Measurements from ENCODE around the gene IRAK4. TPM values are rescaled to one million over a fixed set of nuclear protein-coding genes. Genes with fewer than 3 reads are reported as not detected.

IRAK4 gene
- total RNA-seq, 3 donors from 2014 or later, result 37.4 to 46.4 (median 38.7) TPM

GRCh38 chr12:43816168-43816567 is 57.4 kb downstream of the IRAK4 start:
- Histone ChIP-seq H3K36me3 (no peaks in the 10 kb centered on the region), H3K27me3 (no peaks in the 10 kb centered on the region), H3K27ac (no peak overlapping the region), H3K4me3 (no peak overlapping the region), H3K4me1 (no peaks in the 10 kb centered on the region), H3K9me3 (no peaks in the 10 kb centered on the region)
- TF ChIP-seq POLR2A (IDR thresholded peaks at IDR 0.05) (no peak), POLR2AphosphoS5 (IDR thresholded peaks at IDR 0.05) (no peak)
- TF ChIP-seq, protein P1, sequence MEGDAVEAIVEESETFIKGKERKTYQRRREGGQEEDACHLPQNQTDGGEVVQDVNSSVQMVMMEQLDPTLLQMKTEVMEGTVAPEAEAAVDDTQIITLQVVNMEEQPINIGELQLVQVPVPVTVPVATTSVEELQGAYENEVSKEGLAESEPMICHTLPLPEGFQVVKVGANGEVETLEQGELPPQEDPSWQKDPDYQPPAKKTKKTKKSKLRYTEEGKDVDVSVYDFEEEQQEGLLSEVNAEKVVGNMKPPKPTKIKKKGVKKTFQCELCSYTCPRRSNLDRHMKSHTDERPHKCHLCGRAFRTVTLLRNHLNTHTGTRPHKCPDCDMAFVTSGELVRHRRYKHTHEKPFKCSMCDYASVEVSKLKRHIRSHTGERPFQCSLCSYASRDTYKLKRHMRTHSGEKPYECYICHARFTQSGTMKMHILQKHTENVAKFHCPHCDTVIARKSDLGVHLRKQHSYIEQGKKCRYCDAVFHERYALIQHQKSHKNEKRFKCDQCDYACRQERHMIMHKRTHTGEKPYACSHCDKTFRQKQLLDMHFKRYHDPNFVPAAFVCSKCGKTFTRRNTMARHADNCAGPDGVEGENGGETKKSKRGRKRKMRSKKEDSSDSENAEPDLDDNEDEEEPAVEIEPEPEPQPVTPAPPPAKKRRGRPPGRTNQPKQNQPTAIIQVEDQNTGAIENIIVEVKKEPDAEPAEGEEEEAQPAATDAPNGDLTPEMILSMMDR (IDR thresholded peaks at IDR 0.05), result no peak
- intact Hi-C loops (cut with DNase I; ENCODE audit: low total_unique reads), result no loop called here
- no peak for DNase-seq (ENCODE audit: low spot score in 2 of 2)

DNA sequence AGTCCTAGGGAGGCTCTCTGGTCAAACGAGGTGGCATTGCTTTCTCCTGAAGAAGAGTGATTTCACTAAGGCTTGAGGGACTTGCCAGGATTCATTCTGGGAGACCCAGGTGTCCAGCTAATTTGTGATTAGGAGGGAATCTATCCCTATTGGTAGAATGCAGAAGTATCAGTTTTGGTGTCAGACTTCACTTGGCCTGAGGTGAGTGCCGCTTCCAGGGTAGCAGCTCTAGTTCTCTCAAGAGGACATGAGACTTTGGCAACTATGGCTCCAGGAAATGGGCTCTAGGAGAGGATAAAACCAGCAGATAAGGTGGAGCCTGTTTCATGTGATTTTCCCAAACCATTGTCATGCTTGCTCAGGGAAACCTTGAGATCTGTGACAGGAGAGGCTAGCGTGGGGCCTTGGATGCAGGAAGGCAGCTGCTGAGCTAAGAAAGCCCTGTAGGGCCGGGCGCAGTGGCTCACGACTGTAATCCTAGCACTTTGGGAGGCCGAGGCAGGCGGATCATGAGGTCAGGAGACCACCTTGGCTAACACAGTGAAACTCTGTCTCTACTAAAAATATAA is 65.5 kb downstream of the IRAK4 start:
- H3K9me3 ChIP-seq, result no peaks in the 10 kb centered on the region
- H3K4me1 ChIP-seq, result no peaks in the 10 kb centered on the region
- no peak for TF ChIP-seq POLR2A (IDR thresholded peaks at IDR 0.05)
- TF ChIP-seq, protein P1 (IDR thresholded peaks at IDR 0.05), result no peak
- no peak for TF ChIP-seq POLR2AphosphoS5 (IDR thresholded peaks at IDR 0.05)
- no peaks in the 10 kb centered on the region for H3K36me3 ChIP-seq
- intact Hi-C loops (cut with DNase I; ENCODE audit: low total_unique reads), result no loop called here
- DNase-seq (ENCODE audit: low spot score in 2 of 2), result no peak
- H3K4me3 ChIP-seq, result no peak overlapping the region
- no peak overlapping the region for H3K27ac ChIP-seq
- no peaks in the 10 kb centered on the region for H3K27me3 ChIP-seq

GRCh38 chr12:43826681-43827080 is 67.9 kb downstream of the IRAK4 start:
- intact Hi-C loops (cut with DNase I; ENCODE audit: low total_unique reads), result no loop called here
- H3K4me3 ChIP-seq, result no peak overlapping the region
- no peak for DNase-seq (ENCODE audit: low spot score in 2 of 2)
- H3K27me3 ChIP-seq, result no peaks in the 10 kb centered on the region
- TF ChIP-seq POLR2AphosphoS5 (IDR thresholded peaks at IDR 0.05), result no peak
- H3K27ac ChIP-seq, result no peak overlapping the region
- no peaks in the 10 kb centered on the region for H3K9me3 ChIP-seq
- H3K36me3 ChIP-seq, result no peaks in the 10 kb centered on the region
- no peaks in the 10 kb centered on the region for H3K4me1 ChIP-seq

DNA sequence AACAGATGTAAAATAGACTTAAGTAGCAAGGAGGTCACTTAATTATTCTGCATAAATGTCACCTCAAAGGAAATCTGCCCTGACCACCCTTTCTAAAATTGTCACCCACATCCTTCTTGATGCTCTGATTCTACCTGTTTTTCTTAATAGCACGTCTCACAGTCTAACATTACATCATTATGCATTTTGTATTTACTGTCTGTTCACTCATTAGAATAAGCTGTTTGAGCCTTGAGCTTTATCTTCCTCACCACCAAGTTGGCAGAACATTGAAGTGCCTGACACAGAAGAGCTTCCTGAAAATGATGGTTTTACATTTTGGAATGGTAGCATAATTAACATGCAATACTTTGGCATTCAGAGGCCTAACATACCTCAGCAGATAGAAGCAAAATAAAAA is 68.3 kb downstream of the IRAK4 start:
- Histone ChIP-seq H3K27ac (no peak overlapping the region), H3K9me3 (no peaks in the 10 kb centered on the region), H3K4me3 (no peak overlapping the region), H3K36me3 (no peaks in the 10 kb centered on the region), H3K4me1 (no peaks in the 10 kb centered on the region), H3K27me3 (no peaks in the 10 kb centered on the region)
- TF ChIP-seq POLR2A (IDR thresholded peaks at IDR 0.05) (no peak), POLR2AphosphoS5 (IDR thresholded peaks at IDR 0.05) (no peak)
- TF ChIP-seq, protein P1 (IDR thresholded peaks at IDR 0.05), result no peak
- no peak for DNase-seq (ENCODE audit: low spot score in 2 of 2)
- intact Hi-C loops (cut with DNase I; ENCODE audit: low total_unique reads), result no loop called here

DNA sequence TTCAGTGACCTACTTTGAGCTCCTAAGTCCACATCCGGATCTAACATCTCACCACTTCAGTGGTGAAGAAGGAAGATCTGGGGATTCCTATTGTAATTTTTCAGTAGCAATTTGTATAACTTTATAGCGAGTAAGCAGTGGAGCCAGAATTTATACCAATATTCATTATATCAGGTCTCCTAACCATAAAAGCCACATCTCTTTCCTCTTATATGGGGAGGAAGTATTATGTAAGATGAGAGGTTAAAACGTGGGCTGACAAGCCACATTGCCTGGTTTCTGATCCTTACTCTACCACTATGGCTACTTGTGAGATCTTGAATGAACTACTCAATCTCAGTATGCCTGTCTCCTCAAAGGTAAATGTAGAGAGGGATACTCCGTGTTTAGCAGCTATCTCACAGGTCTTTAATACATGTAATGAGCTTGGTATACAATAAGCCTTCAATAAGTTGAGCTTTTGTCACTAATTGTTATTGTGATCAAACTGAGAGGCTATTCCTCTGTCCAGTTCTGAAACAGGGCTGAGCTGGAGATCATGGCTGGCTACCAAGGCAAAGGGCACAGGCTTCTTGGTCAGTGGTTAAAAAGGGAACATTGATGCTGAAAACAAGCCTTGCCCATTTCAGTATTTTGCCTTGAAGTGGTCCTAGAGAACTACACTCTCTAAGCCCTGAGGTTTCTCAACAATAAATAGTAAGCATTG is 73.9 kb downstream of the IRAK4 start:
- no peak for DNase-seq (ENCODE audit: low spot score in 2 of 2)
- H3K4me1 ChIP-seq, result no peaks in the 10 kb centered on the region
- no peak overlapping the region for H3K4me3 ChIP-seq
- H3K36me3 ChIP-seq, result no peaks in the 10 kb centered on the region
- intact Hi-C loops (cut with DNase I; ENCODE audit: low total_unique reads), result no loop called here
- no peaks in the 10 kb centered on the region for H3K9me3 ChIP-seq
- TF ChIP-seq POLR2AphosphoS5 (IDR thresholded peaks at IDR 0.05) (no peak), POLR2A (IDR thresholded peaks at IDR 0.05) (no peak)
- TF ChIP-seq, protein P1 (IDR thresholded peaks at IDR 0.05), result no peak
- no peaks in the 10 kb centered on the region for H3K27me3 ChIP-seq
- no peak overlapping the region for H3K27ac ChIP-seq

All from breast epithelium (tissue), 4 donors.